Fibroblast of skin of right biceps (primary cell): ENCODE results near the gene SEC24D.
"Not testable (repeated sequence)": the region's sequence is repeated elsewhere in the genome, so short reads cannot be mapped to it uniquely, and the experiment has no call there.

Source experiments
- DNase-seq: peaks from one replicate; pipeline ENCODE4 v3.0.0-alpha.2; 2013

SEC24D gene

GRCh38 chr4:118835571-118836300, at the start of gene SEC24D:
SEC24D (minus strand) TSS chr4:118836126; CDS start chr4:118833696, 2,430 bp downstream.
- peak; percentile 90 for DNase-seq

- no peak for DNase-seq
These were observed 48.8 kb upstream of the SEC24D start for GRCh38 chr4:118884716-118885115.

- DNase-seq, result no peak
These were observed 47.9 kb upstream of the SEC24D start for GRCh38 chr4:118883861-118884260.

- no peak for DNase-seq
These were observed 45.7 kb upstream of the SEC24D start for GRCh38 chr4:118881512-118882146.

- DNase-seq, result no peak
These were observed 43.5 kb upstream of the SEC24D start for GRCh38 chr4:118879409-118879808.

- not testable (repeated sequence) for DNase-seq
These were observed 42.6 kb upstream of the SEC24D start for GRCh38 chr4:118878507-118878906.

- DNase-seq, result no peak
These were observed 41.9 kb upstream of the SEC24D start for GRCh38 chr4:118877797-118878196.

GRCh38 chr4:118872181-118872580, 36.3 kb upstream of the SEC24D start:
- no peak for DNase-seq

GRCh38 chr4:118869808-118870342, 33.9 kb upstream of the SEC24D start:
- peak; percentile 67 for DNase-seq

- peak; percentile 46 for DNase-seq
These were observed 31.6 kb upstream of the SEC24D start for GRCh38 chr4:118867311-118868067.

GRCh38 chr4:118866442-118866841, 30.5 kb upstream of the SEC24D start:
- no peak for DNase-seq

GRCh38 chr4:118865091-118865708, 29.3 kb upstream of the SEC24D start:
- peak; percentile 57 for DNase-seq

- DNase-seq, result no peak
These were observed 22.9 kb upstream of the SEC24D start for GRCh38 chr4:118858779-118859178.

- DNase-seq, result no peak
These were observed 21.8 kb upstream of the SEC24D start for GRCh38 chr4:118857760-118858159.

GRCh38 chr4:118850488-118851173, 14.7 kb upstream of the SEC24D start:
- no peak for DNase-seq

GRCh38 chr4:118849867-118850487, 14.1 kb upstream of the SEC24D start:
- no peak for DNase-seq

GRCh38 chr4:118848901-118849300, 13.0 kb upstream of the SEC24D start:
- DNase-seq, result no peak

GRCh38 chr4:118848242-118848641, 12.3 kb upstream of the SEC24D start:
- no peak for DNase-seq

- DNase-seq, result no peak
These were observed 11.1 kb upstream of the SEC24D start for GRCh38 chr4:118846979-118847378.

GRCh38 chr4:118845552-118846050, 9.7 kb upstream of the SEC24D start:
- DNase-seq, result no peak

GRCh38 chr4:118843237-118843636, 7.3 kb upstream of the SEC24D start:
- DNase-seq, result no peak

GRCh38 chr4:118842055-118842454, 6.1 kb upstream of the SEC24D start:
- peak; percentile 84 for DNase-seq
